ENCODE data around the gene ATP13A2.

The ATP13A2 gene

DNA sequence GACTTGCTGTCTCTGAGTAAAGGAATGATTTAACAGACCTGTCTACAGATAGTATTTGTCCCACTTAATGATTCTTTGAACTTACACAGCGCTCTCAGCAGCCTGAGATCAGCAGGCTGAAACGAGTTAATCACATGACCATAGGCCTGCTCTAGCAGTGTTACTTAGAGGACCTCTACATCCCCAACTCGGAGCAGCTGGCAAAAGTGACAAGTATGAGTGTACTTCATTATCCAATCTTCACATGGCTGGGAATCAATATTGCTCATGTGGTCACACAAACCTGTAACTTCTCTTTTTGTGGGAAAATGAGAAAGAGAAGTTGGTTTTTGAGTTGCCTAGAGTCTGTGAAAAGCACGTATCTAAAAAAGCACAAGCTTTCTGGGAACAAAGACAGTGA, 11.4 kb upstream of the ATP13A2 start:
- TF ChIP-seq, protein P1, sequence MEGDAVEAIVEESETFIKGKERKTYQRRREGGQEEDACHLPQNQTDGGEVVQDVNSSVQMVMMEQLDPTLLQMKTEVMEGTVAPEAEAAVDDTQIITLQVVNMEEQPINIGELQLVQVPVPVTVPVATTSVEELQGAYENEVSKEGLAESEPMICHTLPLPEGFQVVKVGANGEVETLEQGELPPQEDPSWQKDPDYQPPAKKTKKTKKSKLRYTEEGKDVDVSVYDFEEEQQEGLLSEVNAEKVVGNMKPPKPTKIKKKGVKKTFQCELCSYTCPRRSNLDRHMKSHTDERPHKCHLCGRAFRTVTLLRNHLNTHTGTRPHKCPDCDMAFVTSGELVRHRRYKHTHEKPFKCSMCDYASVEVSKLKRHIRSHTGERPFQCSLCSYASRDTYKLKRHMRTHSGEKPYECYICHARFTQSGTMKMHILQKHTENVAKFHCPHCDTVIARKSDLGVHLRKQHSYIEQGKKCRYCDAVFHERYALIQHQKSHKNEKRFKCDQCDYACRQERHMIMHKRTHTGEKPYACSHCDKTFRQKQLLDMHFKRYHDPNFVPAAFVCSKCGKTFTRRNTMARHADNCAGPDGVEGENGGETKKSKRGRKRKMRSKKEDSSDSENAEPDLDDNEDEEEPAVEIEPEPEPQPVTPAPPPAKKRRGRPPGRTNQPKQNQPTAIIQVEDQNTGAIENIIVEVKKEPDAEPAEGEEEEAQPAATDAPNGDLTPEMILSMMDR (IDR thresholded peaks at IDR 0.05; ENCODE audit: low read depth, low read length, missing control alignments): no peak
- H3K4me3 ChIP-seq (ENCODE audit: low read depth, low read length): no peak overlapping the region
- DNase-seq (ENCODE audit: low read depth): no peak

DNA sequence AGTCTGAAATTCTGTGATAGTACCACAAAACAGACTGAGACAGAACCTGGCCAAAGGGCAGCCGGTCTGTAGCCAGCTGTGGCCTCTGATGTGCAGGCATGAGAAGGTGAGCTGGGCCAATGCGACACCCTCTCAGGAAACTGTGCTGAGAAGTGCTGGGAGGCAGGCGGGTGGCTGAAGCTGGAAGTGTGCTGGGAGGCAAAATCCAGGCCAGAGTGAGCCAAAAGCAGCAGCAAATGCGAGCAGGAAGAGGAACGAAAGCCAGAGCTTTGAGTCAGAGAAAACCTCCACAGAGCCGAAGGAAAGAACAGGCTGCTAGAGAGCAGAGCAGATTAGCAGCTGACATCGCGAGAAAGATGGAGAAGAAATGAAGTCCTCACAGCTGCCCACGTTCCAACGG, 10.2 kb upstream of the ATP13A2 start:
- DNase-seq (ENCODE audit: low read depth): no peak
- no peak overlapping the region for H3K4me3 ChIP-seq (ENCODE audit: low read depth, low read length)
- TF ChIP-seq, protein P1 (IDR thresholded peaks at IDR 0.05; ENCODE audit: low read depth, low read length, missing control alignments): no peak

DNA sequence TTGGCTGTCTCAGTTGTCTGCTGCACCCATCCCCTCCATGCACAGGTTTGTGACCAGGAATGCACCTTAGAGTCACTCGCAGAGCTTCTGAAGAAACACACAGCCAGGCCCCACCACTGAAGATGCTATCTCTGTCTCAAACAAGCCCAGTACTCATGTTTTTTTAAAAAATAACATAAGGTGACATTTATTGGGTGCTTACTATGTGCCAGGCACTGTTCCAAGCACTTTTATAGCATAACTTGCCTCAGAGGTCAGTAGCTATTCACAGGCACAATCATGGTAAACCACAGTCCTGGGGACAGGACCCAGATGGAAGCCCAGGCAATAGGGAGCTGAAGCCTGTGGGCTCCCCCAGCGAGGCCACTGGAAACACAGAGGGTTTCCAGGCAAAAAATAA, 8.8 kb upstream of the ATP13A2 start:
- no peak overlapping the region for H3K4me3 ChIP-seq (ENCODE audit: low read depth, low read length)
- TF ChIP-seq, protein P1 (IDR thresholded peaks at IDR 0.05; ENCODE audit: low read depth, low read length, missing control alignments): no peak
- no peak for DNase-seq (ENCODE audit: low read depth)

DNA sequence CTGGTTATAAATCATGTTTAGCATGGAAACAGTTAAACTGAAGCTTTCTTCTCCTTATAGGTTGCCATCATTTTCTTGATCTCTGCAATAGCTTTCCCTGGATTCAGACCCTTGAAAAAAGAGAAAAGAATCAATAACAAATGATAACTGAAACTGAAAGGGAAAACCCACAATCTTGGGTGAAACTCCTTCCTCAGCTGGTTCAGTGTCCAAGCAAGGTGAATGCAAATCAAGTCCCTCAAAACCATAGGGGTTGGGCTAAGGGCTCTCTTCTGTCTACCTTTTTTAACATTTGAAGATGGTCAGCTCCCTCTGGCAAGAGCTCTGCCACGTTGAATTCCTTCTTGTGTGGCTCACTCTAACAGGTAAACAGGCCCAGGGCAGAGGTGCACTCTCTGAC, 7.1 kb upstream of the ATP13A2 start:
- DNase-seq (ENCODE audit: low read depth): no peak
- no peak overlapping the region for H3K4me3 ChIP-seq (ENCODE audit: low read depth, low read length)
- TF ChIP-seq, protein P1 (IDR thresholded peaks at IDR 0.05; ENCODE audit: low read depth, low read length, missing control alignments): no peak

DNA sequence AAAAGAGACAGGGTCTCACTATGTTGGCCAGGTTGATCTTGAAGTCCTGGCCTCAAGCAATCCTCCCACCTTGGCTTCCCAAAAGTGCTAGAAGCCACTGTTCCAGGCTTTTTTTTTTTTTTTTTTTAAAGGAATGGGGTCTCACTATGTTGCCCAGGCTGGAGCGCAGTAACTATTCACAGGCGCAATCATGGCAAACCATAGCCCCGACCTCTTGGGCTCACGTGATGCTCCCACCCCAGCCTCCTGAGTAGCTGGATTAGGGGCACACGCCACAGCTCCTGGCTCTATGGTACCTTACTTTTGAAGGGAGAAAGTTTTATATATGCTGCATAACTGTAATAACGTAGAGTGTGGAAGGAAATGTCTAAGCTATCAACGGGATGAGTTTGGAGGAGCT, 5.7 kb upstream of the ATP13A2 start:
- no peak for DNase-seq (ENCODE audit: low read depth)
- H3K4me3 ChIP-seq (ENCODE audit: low read depth, low read length): no peak overlapping the region
- TF ChIP-seq, protein P1 (IDR thresholded peaks at IDR 0.05; ENCODE audit: low read depth, low read length, missing control alignments): no peak

DNA sequence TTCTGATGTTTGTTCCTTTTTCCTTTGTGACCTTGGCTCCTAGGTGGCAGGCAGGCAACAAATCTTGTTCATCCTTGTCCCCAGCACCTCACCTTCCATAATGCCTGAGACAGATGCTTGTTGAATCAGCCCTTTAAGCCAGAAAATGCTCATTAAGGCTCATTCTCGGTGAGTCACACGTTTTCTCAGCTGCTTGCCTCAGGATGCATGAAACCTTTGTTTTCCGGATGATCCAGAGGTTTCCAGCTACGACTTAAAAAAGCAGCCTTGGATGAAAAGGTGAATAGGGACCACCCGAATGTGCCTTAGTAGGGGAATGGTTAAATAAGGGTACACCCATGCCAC, 4.6 kb upstream of the ATP13A2 start:
- no peak for DNase-seq (ENCODE audit: low read depth)
- H3K4me3 ChIP-seq (ENCODE audit: low read depth, low read length): no peak overlapping the region
- TF ChIP-seq, protein P1 (IDR thresholded peaks at IDR 0.05; ENCODE audit: low read depth, low read length, missing control alignments): no peak

DNA sequence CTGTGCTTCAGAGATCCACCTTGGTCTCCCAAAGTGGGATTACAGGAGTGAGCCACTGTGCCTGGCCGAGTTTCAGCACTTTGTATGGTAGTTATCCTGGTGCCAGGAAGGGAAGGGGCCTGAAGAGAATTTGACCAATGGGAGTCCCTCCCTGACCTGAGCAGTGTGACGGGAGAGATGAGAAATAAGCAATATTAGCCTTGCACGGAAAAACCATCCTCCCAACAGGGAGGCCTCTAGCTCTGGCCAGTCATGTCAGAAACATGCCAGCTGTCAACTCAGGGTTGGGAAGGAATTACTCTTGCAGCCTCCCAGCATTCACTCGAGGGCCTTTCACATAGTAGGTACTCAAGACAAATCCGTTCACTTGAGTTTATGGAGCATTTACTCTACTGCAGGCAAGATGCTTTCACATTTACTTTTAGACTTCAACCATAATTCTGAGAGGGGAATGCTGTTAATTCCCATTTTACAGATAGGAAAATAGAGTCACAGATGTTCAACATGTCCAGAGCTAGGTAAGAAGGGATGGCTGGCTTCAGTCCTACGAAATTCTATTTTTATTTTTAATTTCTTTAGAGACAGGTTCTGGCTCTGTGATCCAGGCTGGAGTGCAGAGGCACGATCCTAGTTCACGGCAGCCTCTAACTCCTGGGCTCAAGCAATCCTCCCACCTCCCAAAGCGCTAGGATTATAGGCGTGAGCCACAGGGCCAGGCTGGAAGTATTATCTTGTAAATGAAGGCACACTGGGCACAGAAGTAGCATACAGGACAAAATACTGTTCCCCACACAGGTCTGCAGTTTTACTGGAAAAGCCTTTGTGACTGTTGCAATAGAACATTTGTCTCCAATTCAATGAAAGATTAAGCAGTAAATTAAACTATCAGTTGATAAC, 3.2 kb upstream of the ATP13A2 start:
- DNase-seq (ENCODE audit: low read depth): no peak
- H3K4me3 ChIP-seq (ENCODE audit: low read depth, low read length): no peak overlapping the region
- TF ChIP-seq, protein P1 (IDR thresholded peaks at IDR 0.05; ENCODE audit: low read depth, low read length, missing control alignments): no peak

Measured in GM12864 (cell line).